Measurements from ENCODE around the gene COPB2.

The COPB2 gene

DNA sequence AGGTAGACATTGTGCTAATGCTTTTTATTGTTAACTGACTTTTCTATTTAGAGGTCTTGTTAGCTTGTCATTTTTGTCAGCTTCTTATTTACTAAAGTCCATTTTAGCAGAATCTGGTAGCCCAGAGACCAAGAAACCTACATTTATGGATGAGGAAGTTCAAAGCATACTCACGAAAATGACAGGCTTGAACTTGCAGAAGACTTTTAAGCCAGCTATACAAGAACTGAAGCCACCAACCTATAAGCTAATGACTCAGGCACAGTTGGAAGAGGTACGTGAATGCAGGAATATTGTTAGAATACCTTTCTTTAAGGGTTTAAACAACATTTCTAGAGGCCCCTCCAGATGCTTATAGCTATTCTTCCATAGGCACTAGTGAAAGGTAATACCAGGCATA lies 42.7 kb downstream of the COPB2 start:
- no peak overlapping the region for H4K91ac ChIP-seq (ENCODE audit: low read depth, low read length, poor library complexity)

DNA sequence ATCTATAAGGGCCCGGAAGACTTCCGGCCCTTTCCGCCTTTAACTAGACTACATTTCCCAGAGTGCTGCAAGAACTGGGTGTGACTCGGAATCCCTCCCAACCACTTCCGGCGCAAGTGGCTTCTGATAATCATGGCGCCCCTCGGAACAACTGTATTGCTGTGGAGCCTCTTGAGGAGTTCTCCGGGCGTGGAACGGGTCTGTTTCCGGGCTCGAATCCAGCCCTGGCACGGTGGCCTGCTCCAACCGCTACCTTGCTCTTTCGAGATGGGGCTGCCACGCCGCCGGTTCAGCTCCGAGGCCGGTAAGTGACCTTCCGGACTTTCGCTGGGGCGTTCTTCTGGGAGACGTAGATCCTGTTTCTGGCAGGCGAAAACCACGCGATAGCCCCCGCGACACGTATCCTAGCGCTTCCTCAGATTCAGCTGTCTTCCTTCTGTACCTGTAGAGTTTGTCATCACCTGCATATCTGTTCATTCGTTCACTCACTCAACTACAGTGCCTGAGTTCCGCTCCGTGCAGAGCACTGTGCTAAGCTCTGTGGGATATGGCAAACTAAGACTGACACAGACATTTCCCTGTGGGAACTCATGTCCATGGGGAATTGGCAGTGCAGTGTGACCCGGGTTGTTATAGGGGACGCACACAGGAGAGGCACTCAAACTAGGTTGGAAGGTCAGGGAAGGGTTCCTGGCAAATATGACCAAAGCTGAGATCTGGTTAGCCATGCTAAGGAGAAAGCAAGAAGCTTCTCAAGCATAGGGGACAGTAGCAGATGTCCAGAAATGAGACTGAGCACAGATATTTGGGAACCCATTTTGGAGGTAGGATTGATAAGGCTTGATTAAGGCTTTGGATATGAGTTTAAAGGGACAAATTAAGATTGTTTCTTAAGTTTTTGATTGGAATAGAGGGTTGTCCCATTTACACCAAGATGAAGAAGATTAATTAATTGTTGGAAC lies 45.3 kb downstream of the COPB2 start, which contains the start of gene MRPS22:
Gene MRPS22, plus strand, starts transcription at position 126 of the 962 bp plus-strand sequence. Its CDS starts 7 bp downstream, at position 133.
- H3K18ac ChIP-seq (ENCODE audit: low read length), result peak within 1 kb of the TSS; percentile 50
- H3K27ac ChIP-seq (replicated peaks; ENCODE audit: low read length), result no peak within 1 kb of the TSS
- no peak within 1 kb of the TSS for H2BK15ac ChIP-seq (ENCODE audit: low read length)

More for the DNA sequence above, 42.7 kb downstream of the COPB2 start:
- no peak overlapping the region for H2AFZ ChIP-seq (ENCODE audit: low read length)
- H3K9me3 ChIP-seq (replicated peaks in 1 of 2; ENCODE audit: control insufficient read depth in 2 of 2, insufficient read depth in 1 of 2, low read depth in 1 of 2, low read length in 2 of 2), result no peaks in the 10 kb centered on the region
- no peak overlapping the region for H2BK120ac ChIP-seq (ENCODE audit: low read depth, low read length)
- no peak overlapping the region for H3K4me2 ChIP-seq (ENCODE audit: insufficient read depth, low read length, poor library complexity, severe bottlenecking)
- H3K27ac ChIP-seq (replicated peaks; ENCODE audit: low read length), result no peak overlapping the region
- no peak overlapping the region for H4K8ac ChIP-seq (ENCODE audit: low read depth, low read length)
- H3K36me3 ChIP-seq (replicated peaks in 1 of 2; ENCODE audit: control insufficient read depth in 2 of 2, insufficient read depth in 2 of 2, low read length in 2 of 2), result peaks cover 10 to 54% of the 10 kb centered on the region in 2 donors
- peaks cover 3% of the 10 kb centered on the region for H3K79me1 ChIP-seq (ENCODE audit: low read depth, low read length)
- WGBS, 2 donors (ENCODE audit: extremely low coverage in 2 of 2, insufficient read length in 2 of 2, insufficient replicate concordance in 1 of 2), result no CpG with 5 or more reads among the region's 2 CpGs
- H3K23ac ChIP-seq (ENCODE audit: low read depth, low read length, poor library complexity), result no peak overlapping the region
- H3K4me1 ChIP-seq (ENCODE audit: control insufficient read depth in 2 of 2, insufficient read depth in 1 of 2, low read depth in 1 of 2, low read length in 2 of 2), result peaks cover 4 to 10% of the 10 kb centered on the region in 2 donors
- no peak overlapping the region for H3K4me3 ChIP-seq (ENCODE audit: low read length in 2 of 2)
- no peak overlapping the region for H2BK15ac ChIP-seq (ENCODE audit: low read length)
- no peak overlapping the region for H3K4ac ChIP-seq (ENCODE audit: low read length)
- H2BK5ac ChIP-seq (ENCODE audit: low read length), result no peak overlapping the region
- no peak overlapping the region for H3K9ac ChIP-seq (ENCODE audit: low read depth, low read length, poor library complexity)
- H2BK12ac ChIP-seq (ENCODE audit: low read length), result no peak overlapping the region
- no peak for DNase-seq (ENCODE audit: low spot score)
- no peak overlapping the region for H3K14ac ChIP-seq (ENCODE audit: low read length)
- peaks cover 0 to 6% (median 0%) of the 10 kb centered on the region in 3 experiments for H3K27me3 ChIP-seq (ENCODE audit: control insufficient read depth in 3 of 3, insufficient read depth in 3 of 3, low read depth in 1 of 3, low read length in 3 of 3)
- H2AK5ac ChIP-seq (ENCODE audit: low read depth, low read length), result no peak overlapping the region
- H3K18ac ChIP-seq (ENCODE audit: low read length), result no peak overlapping the region

DNA sequence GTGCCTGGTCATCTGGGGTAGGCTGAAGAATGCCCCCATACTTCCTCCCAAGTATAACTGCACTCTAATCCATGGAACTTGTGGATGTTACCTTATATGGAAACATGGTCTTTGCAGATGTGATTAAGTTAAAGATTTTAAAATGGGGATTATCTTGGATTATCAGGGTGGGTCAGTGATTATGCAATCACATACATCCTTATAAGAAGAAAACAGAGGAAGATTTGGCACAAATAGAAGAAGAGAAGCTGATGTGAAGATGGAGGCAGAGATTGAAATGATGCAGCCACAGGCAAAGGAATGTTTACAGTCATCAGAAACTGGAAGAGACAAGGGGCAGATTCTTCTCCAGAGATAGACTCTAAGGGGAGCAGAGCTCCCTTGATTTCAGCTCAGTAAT lies 47.4 kb downstream of the COPB2 start:
- Histone ChIP-seq H3K14ac (ENCODE audit: low read length) (no peak overlapping the region), H3K27me3 (ENCODE audit: control insufficient read depth in 3 of 3, insufficient read depth in 3 of 3, low read depth in 1 of 3, low read length in 3 of 3) (peaks cover 2 to 35% (median 7%) of the 10 kb centered on the region in 3 experiments), H2BK5ac (ENCODE audit: low read length) (no peak overlapping the region), H2AFZ (ENCODE audit: low read length) (peak overlapping the region; percentile 92), H3K4me1 (ENCODE audit: control insufficient read depth in 2 of 2, insufficient read depth in 1 of 2, low read depth in 1 of 2, low read length in 2 of 2) (peaks cover 4 to 10% of the 10 kb centered on the region in 2 donors), H2BK120ac (ENCODE audit: low read depth, low read length) (no peak overlapping the region), H3K79me1 (ENCODE audit: low read depth, low read length) (peaks cover 3% of the 10 kb centered on the region), H4K8ac (ENCODE audit: low read depth, low read length) (no peak overlapping the region), H3K9ac (ENCODE audit: low read depth, low read length, poor library complexity) (no peak overlapping the region), H2BK12ac (ENCODE audit: low read length) (no peak overlapping the region), H3K27ac (replicated peaks; ENCODE audit: low read length) (no peak overlapping the region), H3K18ac (ENCODE audit: low read length) (no peak overlapping the region), H2BK15ac (ENCODE audit: low read length) (no peak overlapping the region), H4K91ac (ENCODE audit: low read depth, low read length, poor library complexity) (no peak overlapping the region), H3K4me3 (ENCODE audit: low read length in 2 of 2) (no peak overlapping the region), H3K4me2 (ENCODE audit: insufficient read depth, low read length, poor library complexity, severe bottlenecking) (no peak overlapping the region), H3K4ac (ENCODE audit: low read length) (no peak overlapping the region), H3K23ac (ENCODE audit: low read depth, low read length, poor library complexity) (no peak overlapping the region), H3K9me3 (replicated peaks in 1 of 2; ENCODE audit: control insufficient read depth in 2 of 2, insufficient read depth in 1 of 2, low read depth in 1 of 2, low read length in 2 of 2) (peaks cover 0 to 3% of the 10 kb centered on the region in 2 donors), H2AK5ac (ENCODE audit: low read depth, low read length) (no peak overlapping the region), H3K36me3 (replicated peaks in 1 of 2; ENCODE audit: control insufficient read depth in 2 of 2, insufficient read depth in 2 of 2, low read length in 2 of 2) (peaks cover 0 to 8% of the 10 kb centered on the region in 2 donors)
- DNase-seq (ENCODE audit: low spot score), result no peak

More for the DNA sequence above, 45.3 kb downstream of the COPB2 start, which contains the start of gene MRPS22:
- H2BK5ac ChIP-seq (ENCODE audit: low read length), result no peak within 1 kb of the TSS
- peak within 1 kb of the TSS; percentile 65 to 88 for H3K4me3 ChIP-seq (ENCODE audit: low read length in 2 of 2)
- H2BK12ac ChIP-seq (ENCODE audit: low read length), result no peak within 1 kb of the TSS
- no peak within 1 kb of the TSS for H3K23ac ChIP-seq (ENCODE audit: low read depth, low read length, poor library complexity)
- no peak within 1 kb of the TSS for H3K14ac ChIP-seq (ENCODE audit: low read length)
- H2AFZ ChIP-seq (ENCODE audit: low read length), result peak within 1 kb of the TSS; percentile 92
- H4K8ac ChIP-seq (ENCODE audit: low read depth, low read length), result no peak within 1 kb of the TSS
- no peaks in the 10 kb centered on the region for H3K9me3 ChIP-seq (replicated peaks in 1 of 2; ENCODE audit: control insufficient read depth in 2 of 2, insufficient read depth in 1 of 2, low read depth in 1 of 2, low read length in 2 of 2)
- H3K4ac ChIP-seq (ENCODE audit: low read length), result no peak within 1 kb of the TSS
- peaks cover 2 to 23% (median 3%) of the 10 kb centered on the region in 3 experiments for H3K27me3 ChIP-seq (ENCODE audit: control insufficient read depth in 3 of 3, insufficient read depth in 3 of 3, low read depth in 1 of 3, low read length in 3 of 3)
- peak within 1 kb of the TSS; percentile 66 for H3K4me2 ChIP-seq (ENCODE audit: insufficient read depth, low read length, poor library complexity, severe bottlenecking)
- H2AK5ac ChIP-seq (ENCODE audit: low read depth, low read length), result no peak within 1 kb of the TSS
- WGBS, 2 donors (ENCODE audit: extremely low coverage in 2 of 2, insufficient read length in 2 of 2, insufficient replicate concordance in 1 of 2), result no CpG with 5 or more reads among the region's 37 CpGs
- peak within 1 kb of the TSS; percentile 90 for H3K9ac ChIP-seq (ENCODE audit: low read depth, low read length, poor library complexity)
- H3K4me1 ChIP-seq (ENCODE audit: control insufficient read depth in 2 of 2, insufficient read depth in 1 of 2, low read depth in 1 of 2, low read length in 2 of 2), result peaks cover 4 to 10% of the 10 kb centered on the region in 2 donors
- no peak within 1 kb of the TSS for H2BK120ac ChIP-seq (ENCODE audit: low read depth, low read length)
- peaks cover 4 to 30% of the 10 kb centered on the region in 2 donors for H3K36me3 ChIP-seq (replicated peaks in 1 of 2; ENCODE audit: control insufficient read depth in 2 of 2, insufficient read depth in 2 of 2, low read length in 2 of 2)
- no peak within 1 kb of the TSS for H4K91ac ChIP-seq (ENCODE audit: low read depth, low read length, poor library complexity)
- peaks cover 3% of the 10 kb centered on the region for H3K79me1 ChIP-seq (ENCODE audit: low read depth, low read length)
- peak; percentile 54 for DNase-seq (ENCODE audit: low spot score)

DNA sequence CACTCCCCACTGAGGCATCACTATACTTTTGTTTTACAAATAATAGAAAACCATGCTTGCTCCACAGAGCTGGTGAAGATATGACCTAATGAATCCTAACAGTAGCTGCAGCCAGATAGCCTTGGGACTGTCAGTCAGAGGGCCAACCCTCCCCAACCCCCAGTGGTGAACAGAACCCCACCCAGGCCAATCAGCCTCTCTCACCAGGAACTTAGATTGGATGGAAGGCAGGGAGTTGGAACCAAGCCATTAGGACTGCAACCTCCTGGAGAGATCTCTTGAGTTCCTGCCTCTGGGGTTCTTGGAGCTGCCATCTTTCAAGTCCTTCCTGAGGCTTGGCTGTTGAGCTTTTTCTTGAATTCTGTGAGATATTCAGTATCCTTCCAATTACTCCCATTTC lies 48.7 kb downstream of the COPB2 start:
- no peak overlapping the region for H3K4ac ChIP-seq (ENCODE audit: low read length)
- no peak overlapping the region for H2AK5ac ChIP-seq (ENCODE audit: low read depth, low read length)
- peaks cover 3% of the 10 kb centered on the region for H3K79me1 ChIP-seq (ENCODE audit: low read depth, low read length)
- H3K9me3 ChIP-seq (replicated peaks in 1 of 2; ENCODE audit: control insufficient read depth in 2 of 2, insufficient read depth in 1 of 2, low read depth in 1 of 2, low read length in 2 of 2), result peaks cover 0 to 3% of the 10 kb centered on the region in 2 donors
- H3K27ac ChIP-seq (replicated peaks; ENCODE audit: low read length), result no peak overlapping the region
- no peak overlapping the region for H2BK120ac ChIP-seq (ENCODE audit: low read depth, low read length)
- no peak overlapping the region for H2BK5ac ChIP-seq (ENCODE audit: low read length)
- no peak for DNase-seq (ENCODE audit: low spot score)
- no peak overlapping the region for H3K23ac ChIP-seq (ENCODE audit: low read depth, low read length, poor library complexity)
- no peak overlapping the region for H2BK12ac ChIP-seq (ENCODE audit: low read length)
- H3K27me3 ChIP-seq (ENCODE audit: control insufficient read depth in 3 of 3, insufficient read depth in 3 of 3, low read depth in 1 of 3, low read length in 3 of 3), result peaks cover 2 to 35% (median 7%) of the 10 kb centered on the region in 3 experiments
- no peak overlapping the region for H2AFZ ChIP-seq (ENCODE audit: low read length)
- H4K91ac ChIP-seq (ENCODE audit: low read depth, low read length, poor library complexity), result no peak overlapping the region
- no peak overlapping the region for H3K4me2 ChIP-seq (ENCODE audit: insufficient read depth, low read length, poor library complexity, severe bottlenecking)
- no peak overlapping the region for H4K8ac ChIP-seq (ENCODE audit: low read depth, low read length)
- H3K9ac ChIP-seq (ENCODE audit: low read depth, low read length, poor library complexity), result no peak overlapping the region
- no peaks in the 10 kb centered on the region for H3K36me3 ChIP-seq (replicated peaks in 1 of 2; ENCODE audit: control insufficient read depth in 2 of 2, insufficient read depth in 2 of 2, low read length in 2 of 2)
- H2BK15ac ChIP-seq (ENCODE audit: low read length), result no peak overlapping the region
- peaks cover 4 to 10% of the 10 kb centered on the region in 2 donors for H3K4me1 ChIP-seq (ENCODE audit: control insufficient read depth in 2 of 2, insufficient read depth in 1 of 2, low read depth in 1 of 2, low read length in 2 of 2)
- H3K18ac ChIP-seq (ENCODE audit: low read length), result no peak overlapping the region
- no peak overlapping the region for H3K4me3 ChIP-seq (ENCODE audit: low read length in 2 of 2)
- H3K14ac ChIP-seq (ENCODE audit: low read length), result no peak overlapping the region

Data from neuronal stem cell (in vitro differentiated cells).